HEK293 (cell line): ENCODE measurements around the gene SLC22A13.

Experiments
- CTCF ChIA-PET: fragments of 350-600 bp; formaldehyde crosslinking; extraction: SDS; loops from one replicate; lab custom pipeline; 2021; ENCODE audit warnings: antibody characterized with exemption; lab: Yijun Ruan, JAX
- POLR2A ChIA-PET: fragments of 300-600 bp; formaldehyde crosslinking; extraction: SDS; loops from one replicate; lab custom pipeline; 2020; ENCODE audit warnings: antibody characterized with exemption, inconsistent platforms; lab: Yijun Ruan, JAX
- H3K27ac ChIP-seq: fragments of 200-500 bp; sonication (Bioruptor generic); 2 replicates; pipeline ENCODE4 v1.5.1; 2014; ENCODE audit warnings: low read depth, low read length, control low read depth, inconsistent platforms; ENCODE audit errors: extremely low read depth
- H3K36me3 ChIP-seq, 2 experiments: fragments of 200-500 bp in 1 of 2; sonication (Bioruptor generic) in 1 of 2; 1 replicate in 1 of 2; 2 replicates in 1 of 2; pipeline ENCODE4 v1.5.1; 2014 to 2017; ENCODE audit warnings: inconsistent platforms in 2 of 2, low read length in 2 of 2; ENCODE audit not compliant: control insufficient read depth in 2 of 2, insufficient read depth in 1 of 2
- H3K4me1 ChIP-seq: fragments of 200-500 bp; sonication (Bioruptor generic); 2 replicates; pipeline ENCODE4 v1.5.1; 2014; ENCODE audit warnings: mild to moderate bottlenecking, low read length, inconsistent platforms; ENCODE audit not compliant: control insufficient read depth, insufficient read depth
- H3K4me3 ChIP-seq: 2 replicates; pipeline ENCODE4 v1.5.1; 2011; ENCODE audit warnings: low read depth, mild to moderate bottlenecking, control low read depth, low read length, moderate library complexity
- H3K9me3 ChIP-seq: fragments of 200-500 bp; sonication (Bioruptor generic); 2 replicates; pipeline ENCODE4 v1.5.1; 2014; ENCODE audit warnings: low read depth, low read length, inconsistent platforms; ENCODE audit not compliant: control insufficient read depth, insufficient read depth
- BCL11B ChIP-seq: fragments of 450-650 bp; formaldehyde crosslinking; IDR thresholded peaks from 2 replicates; pipeline ENCODE4 v1.5.1; 2016; ENCODE audit warnings: low read depth, missing biosample characterization, missing genetic modification characterization
- GLI2 ChIP-seq: fragments of 450-650 bp; formaldehyde crosslinking; IDR thresholded peaks from 2 replicates; pipeline ENCODE4; 2017; ENCODE audit warnings: missing biosample characterization, missing genetic modification characterization, low read depth, borderline replicate concordance
- GLIS1 ChIP-seq: fragments of 450-650 bp; formaldehyde crosslinking; IDR thresholded peaks from 2 replicates; pipeline ENCODE4 v1.5.1; 2016; ENCODE audit warnings: missing biosample characterization, missing genetic modification characterization
- SETDB1 ChIP-seq: IDR thresholded peaks from one replicate; pipeline ENCODE4 v1.6.1; 2017; ENCODE audit warnings: mild to moderate bottlenecking, low read length, moderate library complexity, mixed read lengths; ENCODE audit not compliant: insufficient read length
- ZBTB26 ChIP-seq: fragments of 450-650 bp; formaldehyde crosslinking; optimal IDR thresholded peaks from 2 replicates; pipeline ENCODE3; 2016; ENCODE audit warnings: missing biosample characterization, mild to moderate bottlenecking, missing genetic modification characterization
- ZNF174 ChIP-seq: fragments of 450-650 bp; formaldehyde crosslinking; IDR thresholded peaks from 2 replicates; pipeline ENCODE4 v1.5.0; 2017; ENCODE audit warnings: missing biosample characterization, mild to moderate bottlenecking, missing genetic modification characterization
- ZNF184 ChIP-seq: fragments of 450-650 bp; IDR thresholded peaks from 2 replicates; pipeline ENCODE4 v1.5.1; 2018; ENCODE audit warnings: missing biosample characterization, mild to moderate bottlenecking, missing genetic modification characterization
- ZNF202 ChIP-seq: fragments of 450-650 bp; formaldehyde crosslinking; IDR thresholded peaks from 2 replicates; pipeline ENCODE4 v1.5.1; 2016; ENCODE audit warnings: missing biosample characterization, missing genetic modification characterization, borderline replicate concordance
- ZNF23 ChIP-seq: fragments of 450-650 bp; formaldehyde crosslinking; IDR thresholded peaks from 2 replicates; pipeline ENCODE4 v1.5.1; 2016; ENCODE audit warnings: missing biosample characterization, missing genetic modification characterization, borderline replicate concordance
- ZNF274 ChIP-seq, 2 experiments: fragments of 200-500 bp in 1 of 2; fragments of 450-650 bp in 1 of 2; sonication (Bioruptor generic) in 1 of 2; formaldehyde crosslinking in 1 of 2; IDR thresholded peaks; 2 replicates each; pipeline versions ENCODE4 v1.5.1 to v1.6.1; 2014 to 2016; ENCODE audit warnings: borderline replicate concordance in 1 of 2, inconsistent platforms in 1 of 2, low read length in 1 of 2, missing biosample characterization in 1 of 2, missing genetic modification characterization in 1 of 2
- ZNF280D ChIP-seq: fragments of 450-650 bp; formaldehyde crosslinking; IDR thresholded peaks from 2 replicates; pipeline ENCODE4 v1.5.1; 2016; ENCODE audit warnings: missing biosample characterization, missing genetic modification characterization
- ZNF335 ChIP-seq: fragments of 450-650 bp; formaldehyde crosslinking; conservative IDR thresholded peaks from 2 replicates; pipeline ENCODE4 v1.5.1; 2016; ENCODE audit warnings: missing biosample characterization, missing genetic modification characterization
- ZNF449 ChIP-seq: fragments of 450-650 bp; formaldehyde crosslinking; IDR thresholded peaks from 2 replicates; pipeline ENCODE4 v1.5.1; 2017; ENCODE audit warnings: missing biosample characterization, mild to moderate bottlenecking, missing genetic modification characterization, moderate library complexity
- ZNF521 ChIP-seq: fragments of 450-650 bp; formaldehyde crosslinking; IDR thresholded peaks from 2 replicates; pipeline ENCODE4 v1.5.1; 2017; ENCODE audit warnings: missing biosample characterization, mild to moderate bottlenecking, missing genetic modification characterization
- ZNF560 ChIP-seq: fragments of 450-650 bp; formaldehyde crosslinking; IDR thresholded peaks from 2 replicates; pipeline ENCODE4 v1.5.1; 2017; ENCODE audit warnings: missing biosample characterization, missing genetic modification characterization, borderline replicate concordance
- ZNF600 ChIP-seq: fragments of 450-650 bp; formaldehyde crosslinking; IDR thresholded peaks from 2 replicates; pipeline ENCODE4 v1.5.1; 2016; ENCODE audit warnings: missing biosample characterization, missing genetic modification characterization
- ZNF639 ChIP-seq: fragments of 450-650 bp; formaldehyde crosslinking; IDR thresholded peaks from 2 replicates; pipeline ENCODE4 v1.5.1; 2016; ENCODE audit warnings: missing biosample characterization, missing genetic modification characterization
- ZNF654 ChIP-seq: fragments of 450-650 bp; formaldehyde crosslinking; IDR thresholded peaks from 2 replicates; pipeline ENCODE4 v1.5.1; 2016; ENCODE audit warnings: low read depth, missing biosample characterization, missing genetic modification characterization

Gene SLC22A13

GRCh38 chr3:38325256-38325655 is 59.6 kb downstream of the SLC22A13 start (continued):
- no peak for TF ChIP-seq BCL11B (tag by site-specific recombination)
- TF ChIP-seq ZNF23 (tag by site-specific recombination) = no peak
- no peak for TF ChIP-seq ZNF280D
- TF ChIP-seq ZNF184 (tag by site-specific recombination) = no peak
- TF ChIP-seq ZNF174 (tag by site-specific recombination) = no peak
- TF ChIP-seq ZNF560 (tag by site-specific recombination) = no peak
- no peak for TF ChIP-seq ZNF274 (IDR thresholded peaks at IDR 0.05; ENCODE audit: low read length)
- TF ChIP-seq ZNF274 (tag by site-specific recombination; IDR thresholded peaks at IDR 0.05; ENCODE audit: borderline replicate concordance) = no peak

GRCh38 chr3:38327335-38328009 is 61.9 kb downstream of the SLC22A13 start:
- Histone ChIP-seq H3K9me3 (no peaks in the 10 kb centered on the region), H3K4me1 (no peaks in the 10 kb centered on the region), H3K27ac (no peak overlapping the region), H3K4me3 (no peak overlapping the region), H3K36me3 (no peaks in the 10 kb centered on the region)
- ChIA-PET CTCF (interaction anchor here (0.8 kb wide), 1 partner anchor 195 kb away, joined by 5 read pairs; no protein-coding TSS in a partner anchor), POLR2A (no interaction called here)
- TF ChIP-seq ZNF335 (peak; percentile 63), ZNF449 (tag by site-specific recombination) (no peak), ZNF639 (tag by site-specific recombination) (no peak), ZNF521 (tag by site-specific recombination) (no peak), ZNF654 (tag by site-specific recombination) (no peak), ZBTB26 (tag by site-specific recombination) (no peak), ZNF202 (tag by site-specific recombination) (no peak), ZNF600 (tag by site-specific recombination) (no peak), SETDB1 (peak; percentile 88), GLIS1 (tag by site-specific recombination) (peak; percentile 38; the same call in 1 of the 2 replicates), GLI2 (tag by site-specific recombination) (no peak)
